RWPE2 (cell line): ENCODE measurements around the gene MSMP.

Experiments used
- ATAC-seq: fragments of 200-7000 bp; cut with Tn5 transposase; 3 replicates; pipeline ENCODE4 v1.9.1; 2021; ENCODE audit warnings: low read depth
- DNase-seq: peaks from one replicate; pipeline ENCODE4 v3.0.0-alpha.2; 2020; ENCODE audit warnings: low spot score
- H3K27ac ChIP-seq: fragments of 450-650 bp; 2 replicates; pipeline ENCODE4 v1.5.1; 2017; ENCODE audit warnings: mild to moderate bottlenecking; ENCODE audit not compliant: poor library complexity, severe bottlenecking
- H3K27me3 ChIP-seq: fragments of 250-450 bp; sonication (Bioruptor Pico); 2 replicates; pipeline ENCODE4 v1.5.1; 2021; ENCODE audit warnings: mild to moderate bottlenecking, moderate library complexity; ENCODE audit not compliant: insufficient read depth, poor library complexity, severe bottlenecking
- H3K36me3 ChIP-seq: fragments of 250-450 bp; sonication (Bioruptor Pico); 2 replicates; pipeline ENCODE4 v1.5.1; 2020; ENCODE audit warnings: low read depth, mild to moderate bottlenecking, moderate library complexity
- H3K4me1 ChIP-seq: fragments of 250-450 bp; sonication (Bioruptor Pico); 2 replicates; pipeline ENCODE4 v1.5.1; 2021; ENCODE audit warnings: mild to moderate bottlenecking, moderate library complexity; ENCODE audit not compliant: insufficient read depth, poor library complexity, severe bottlenecking
- H3K4me3 ChIP-seq: fragments of 250-450 bp; sonication (Bioruptor Pico); 2 replicates; pipeline ENCODE4 v1.5.1; 2021; ENCODE audit warnings: mild to moderate bottlenecking, moderate library complexity; ENCODE audit not compliant: severe bottlenecking
- H3K9me3 ChIP-seq: fragments of 250-450 bp; sonication (Bioruptor Pico); 2 replicates; pipeline ENCODE4 v1.5.1; 2021; ENCODE audit warnings: mild to moderate bottlenecking, moderate library complexity; ENCODE audit not compliant: severe bottlenecking
- CTCF ChIP-seq: fragments of 450-650 bp; IDR thresholded peaks from one replicate; pipeline ENCODE4 v1.5.1; 2017; ENCODE audit warnings: mild to moderate bottlenecking, moderate library complexity; ENCODE audit not compliant: poor library complexity, severe bottlenecking

MSMP gene

GRCh38 chr9:35706951-35707350, 47.1 kb downstream of the MSMP start:
- Histone ChIP-seq H3K27ac (no peak overlapping the region), H3K36me3 (peaks cover 95% of the 10 kb centered on the region), H3K4me3 (no peak overlapping the region), H3K4me1 (no peaks in the 10 kb centered on the region), H3K9me3 (no peaks in the 10 kb centered on the region), H3K27me3 (no peaks in the 10 kb centered on the region)
- DNase-seq (no peak), ATAC-seq (no peak)
- no peak for TF ChIP-seq CTCF

- Histone ChIP-seq H3K36me3 (peaks cover 95% of the 10 kb centered on the region), H3K27me3 (no peaks in the 10 kb centered on the region), H3K9me3 (no peaks in the 10 kb centered on the region), H3K4me1 (no peaks in the 10 kb centered on the region), H3K27ac (no peak overlapping the region), H3K4me3 (no peak overlapping the region)
- ATAC-seq = no peak
- TF ChIP-seq CTCF = no peak
- no peak for DNase-seq
Observed at GRCh38 chr9:35705836-35706430, 48.1 kb downstream of the MSMP start.

GRCh38 chr9:35705372-35705771, 48.7 kb downstream of the MSMP start:
- Histone ChIP-seq H3K27ac (no peak overlapping the region), H3K36me3 (peaks cover 95% of the 10 kb centered on the region), H3K27me3 (no peaks in the 10 kb centered on the region), H3K4me3 (no peak overlapping the region), H3K4me1 (no peaks in the 10 kb centered on the region), H3K9me3 (no peaks in the 10 kb centered on the region)
- TF ChIP-seq CTCF = no peak
- DNase-seq (no peak), ATAC-seq (no peak)

- DNase-seq = no peak
- Histone ChIP-seq H3K9me3 (no peaks in the 10 kb centered on the region), H3K4me1 (no peaks in the 10 kb centered on the region), H3K27me3 (no peaks in the 10 kb centered on the region), H3K36me3 (peaks cover 100% of the 10 kb centered on the region), H3K27ac (no peak overlapping the region), H3K4me3 (no peak overlapping the region)
- no peak for TF ChIP-seq CTCF
- no peak for ATAC-seq
Observed at GRCh38 chr9:35703906-35704672, 50.0 kb downstream of the MSMP start.
